Esophagus mucosa (tissue), 1 donor: Measurements from ENCODE around the gene CENPQ. TPM values are rescaled to one million over a fixed set of nuclear protein-coding genes. Genes with fewer than 3 reads are reported as not detected.

Experiments used
- ATAC-seq: fragments of 200-7000 bp; cut with Tn5 transposase; one replicate; pipeline ENCODE4 v1.9.1; 2020
- total RNA-seq: library from RNA; stranded (reverse); gene quantifications from one replicate; pipeline ENCODE4 v1.2.4, GENCODE V29; 2023
- donor health status: DM: yes; HTN: yes; CAD: no.

The CENPQ gene
- total RNA-seq, 1 donor from 2014 or later: 3.3 TPM

- no peak for ATAC-seq
Observed at GRCh38 chr6:49506569-49507111, 43.5 kb downstream of the CENPQ start.

DNA sequence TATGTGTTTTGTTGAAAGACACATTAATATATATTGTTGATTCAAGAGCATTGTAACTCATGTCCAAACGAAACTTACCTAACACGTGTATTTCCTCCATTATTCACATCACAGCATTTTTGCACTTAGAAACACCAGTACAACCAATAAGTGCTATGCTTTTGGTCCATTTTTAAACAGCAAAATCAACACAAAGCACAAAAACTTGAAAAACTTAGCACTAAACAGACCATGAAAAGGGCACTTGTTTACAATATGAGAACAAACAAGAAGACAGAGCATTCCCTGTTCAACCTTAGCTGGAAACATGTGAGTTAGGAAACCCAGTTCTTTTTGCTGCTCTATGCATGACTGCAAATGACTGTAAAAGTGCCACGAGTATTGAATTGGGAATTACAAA is 46.2 kb downstream of the CENPQ start:
- no peak for ATAC-seq

- no peak for ATAC-seq
Observed at GRCh38 chr6:49513153-49513989, 50.2 kb downstream of the CENPQ start.

DNA sequence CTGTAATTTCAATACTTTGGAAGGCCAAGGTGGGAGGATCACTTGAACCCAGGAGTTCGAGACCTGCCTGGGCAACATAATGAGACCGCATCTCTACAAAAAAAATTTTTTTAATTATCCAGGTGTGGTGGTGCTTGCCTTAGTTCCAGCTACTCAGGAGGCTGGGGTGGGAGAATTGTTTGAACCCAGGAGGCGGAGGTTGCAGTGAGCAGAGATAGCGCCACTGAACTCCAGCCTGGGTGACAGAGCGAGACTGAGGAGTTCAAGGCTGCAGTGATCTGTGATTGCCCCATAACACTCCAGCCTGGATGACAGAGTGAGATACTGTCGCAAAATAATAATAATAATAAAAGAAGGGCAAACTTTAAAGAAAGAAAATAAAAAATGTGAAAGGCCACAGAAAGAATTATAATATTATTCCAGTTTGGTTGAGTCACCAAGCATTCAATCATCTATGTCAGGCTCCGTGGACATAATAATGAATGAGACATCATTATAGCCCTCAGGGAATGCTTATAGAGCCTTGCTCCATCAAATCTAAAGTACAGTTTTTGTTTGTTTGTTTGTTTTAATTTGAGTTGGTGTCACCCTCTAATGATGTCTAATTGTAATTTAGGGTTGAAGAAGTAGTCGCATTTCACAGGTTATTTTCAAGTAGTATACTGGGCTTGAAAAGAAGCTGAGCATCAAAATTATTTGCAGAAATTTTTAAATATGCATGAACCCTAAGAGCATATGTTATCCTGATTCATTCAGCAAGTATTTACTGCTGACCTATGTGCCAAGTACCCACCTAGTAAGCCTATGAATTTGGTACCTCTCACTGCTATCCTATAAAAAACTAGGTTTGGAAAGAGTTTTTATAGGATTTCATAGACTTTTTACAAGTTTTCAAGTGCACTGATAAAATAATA is 51.7 kb downstream of the CENPQ start:
- ATAC-seq: no peak

GRCh38 chr6:49515485-49516146 is 52.4 kb downstream of the CENPQ start:
- ATAC-seq: no peak

DNA sequence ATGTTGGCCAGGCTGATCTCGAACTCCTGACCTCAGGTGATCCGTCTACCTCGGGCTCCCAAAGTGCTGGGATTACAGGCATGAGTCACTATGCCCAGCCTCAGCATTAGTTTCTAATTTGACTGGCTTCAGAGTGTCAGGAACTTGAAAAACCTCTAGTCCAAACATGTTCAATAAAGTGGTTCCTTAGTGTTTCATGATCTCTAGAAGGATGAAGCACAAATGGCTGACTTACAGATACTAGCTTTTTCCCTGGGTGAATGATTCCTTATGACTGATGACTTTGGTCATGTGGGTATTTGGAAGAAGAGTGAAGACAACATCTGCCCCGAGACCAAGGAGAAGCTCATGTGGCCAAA is 53.0 kb downstream of the CENPQ start:
- ATAC-seq: no peak

- ATAC-seq: no peak
Observed at GRCh38 chr6:49517919-49518318, 54.7 kb downstream of the CENPQ start.

GRCh38 chr6:49519660-49520059 is 56.5 kb downstream of the CENPQ start:
- ATAC-seq: no peak

DNA sequence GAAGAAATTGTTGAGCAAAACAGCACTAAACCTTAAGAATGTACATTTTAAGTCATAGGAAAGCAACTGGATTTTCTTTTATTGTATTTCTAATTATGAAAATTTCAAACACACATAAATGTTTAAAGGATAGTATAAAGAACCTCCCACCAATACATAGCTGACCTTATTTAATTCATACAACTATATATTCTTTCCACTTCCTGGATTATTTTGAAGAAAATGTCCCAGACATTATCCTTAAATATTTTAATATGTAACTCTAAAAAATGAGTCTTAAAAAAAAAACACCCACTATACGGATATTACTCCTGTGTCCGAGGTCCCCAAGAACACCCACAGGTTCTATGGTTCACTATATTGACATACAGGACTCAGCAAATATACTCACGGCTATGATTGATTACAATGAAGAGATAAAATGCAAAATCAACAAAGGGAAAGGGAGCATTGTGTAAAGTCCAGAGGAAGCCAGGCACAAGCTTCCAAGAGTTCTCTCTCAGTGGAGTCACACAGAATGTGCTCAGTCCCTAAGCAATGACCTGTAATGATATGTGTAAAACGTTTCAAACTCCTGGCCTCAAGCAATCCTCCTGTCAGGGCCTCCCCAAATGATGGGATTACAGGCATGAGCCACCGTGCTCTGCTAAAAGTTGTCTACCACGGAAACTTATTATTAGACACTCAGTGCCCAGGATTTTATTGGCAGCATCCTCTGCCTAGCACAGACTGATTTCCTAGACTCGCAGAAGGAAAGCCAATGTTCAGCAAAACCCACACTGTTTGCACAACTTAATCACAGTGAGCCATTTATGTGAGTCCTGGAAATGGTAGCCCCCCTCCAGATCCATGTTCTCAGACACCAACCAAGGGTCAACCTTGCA is 59.8 kb downstream of the CENPQ start:
- ATAC-seq: no peak

GRCh38 chr6:49523901-49524300 is 60.7 kb downstream of the CENPQ start:
- ATAC-seq: no peak

DNA sequence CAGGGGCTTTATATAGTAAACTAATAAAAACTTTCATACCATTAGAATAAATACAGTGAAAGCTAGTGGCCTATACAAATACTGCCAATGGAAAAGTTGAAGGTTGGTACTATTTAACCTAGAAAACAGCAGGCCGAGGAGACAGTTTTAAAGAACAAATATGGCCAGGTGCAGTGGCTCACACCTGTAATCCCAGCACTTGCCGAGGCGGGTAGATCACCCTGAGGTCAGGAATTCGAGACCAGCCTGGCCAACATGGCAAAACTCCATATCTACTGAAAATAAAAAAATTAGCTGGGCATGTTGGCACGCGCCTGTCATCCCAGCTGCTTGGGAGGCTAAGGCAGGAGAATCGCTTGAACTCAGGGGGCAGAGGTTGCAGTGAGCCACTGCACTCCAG is 61.4 kb downstream of the CENPQ start:
- ATAC-seq: no peak

DNA sequence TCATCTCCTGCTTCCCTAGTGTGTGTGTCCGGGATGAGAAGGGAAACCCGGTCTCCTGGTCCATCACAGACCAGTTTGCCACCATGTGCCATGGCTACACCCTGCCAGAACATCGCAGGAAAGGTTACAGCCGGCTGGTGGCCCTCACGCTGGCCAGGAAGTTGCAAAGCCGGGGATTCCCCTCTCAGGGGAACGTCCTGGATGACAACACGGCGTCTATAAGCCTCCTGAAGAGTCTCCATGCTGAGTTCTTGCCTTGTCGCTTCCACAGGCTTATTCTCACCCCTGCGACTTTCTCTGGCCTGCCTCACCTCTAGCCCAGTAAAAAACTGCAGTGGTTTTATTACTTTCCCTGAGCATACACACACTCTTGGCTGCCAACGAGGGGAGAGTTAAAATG is 63.4 kb downstream of the CENPQ start:
- ATAC-seq: no peak

GRCh38 chr6:49527320-49527719 is 64.2 kb downstream of the CENPQ start:
- no peak for ATAC-seq

DNA sequence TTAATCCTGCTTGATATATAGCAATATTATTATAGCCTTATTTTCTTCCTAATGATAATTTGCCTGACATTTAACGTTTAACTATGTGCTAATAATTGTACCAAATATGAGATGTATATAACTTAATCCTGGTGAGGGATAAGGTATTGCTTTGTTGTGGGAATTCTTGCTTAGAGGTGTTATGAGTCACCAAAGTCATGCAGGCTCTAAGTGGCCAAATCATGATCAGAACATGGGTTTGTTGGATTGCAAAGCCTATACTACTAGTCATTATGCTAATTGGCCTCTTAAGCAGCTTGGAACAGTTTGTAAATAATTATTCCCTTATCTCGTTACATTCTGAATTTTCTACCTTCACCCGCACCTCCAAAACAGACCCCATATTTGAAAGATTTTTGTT is 65.4 kb downstream of the CENPQ start:
- peak; percentile 84 for ATAC-seq

DNA sequence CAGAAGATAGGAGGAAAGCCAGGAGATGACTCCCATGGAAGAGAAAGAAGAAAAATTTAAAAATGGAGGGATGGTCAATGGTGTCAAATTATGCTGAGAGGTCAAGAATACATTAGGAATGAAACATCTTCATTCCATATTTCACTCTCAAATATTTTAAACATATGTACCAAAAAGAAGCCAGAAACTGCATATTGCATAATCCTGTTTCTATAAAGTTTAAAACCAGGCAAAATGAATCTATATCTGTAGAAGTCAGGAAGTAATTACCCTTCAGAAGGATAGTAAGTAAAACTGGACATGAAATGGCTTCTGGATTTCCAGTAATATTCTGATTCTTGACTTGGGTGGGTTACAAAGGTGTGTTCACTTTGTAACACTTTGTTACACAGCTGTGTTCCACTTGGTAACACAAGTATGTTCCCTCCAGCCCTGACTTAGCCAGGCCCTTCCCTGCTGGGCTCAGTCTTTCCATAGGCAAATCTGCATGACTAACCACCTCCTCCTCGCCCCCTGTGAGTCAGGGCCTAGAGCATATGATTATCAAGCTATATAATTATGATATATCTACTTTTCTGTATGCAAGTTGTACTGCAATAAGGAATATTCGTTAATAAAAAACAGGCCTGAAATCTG is 67.1 kb downstream of the CENPQ start:
- ATAC-seq: no peak

DNA sequence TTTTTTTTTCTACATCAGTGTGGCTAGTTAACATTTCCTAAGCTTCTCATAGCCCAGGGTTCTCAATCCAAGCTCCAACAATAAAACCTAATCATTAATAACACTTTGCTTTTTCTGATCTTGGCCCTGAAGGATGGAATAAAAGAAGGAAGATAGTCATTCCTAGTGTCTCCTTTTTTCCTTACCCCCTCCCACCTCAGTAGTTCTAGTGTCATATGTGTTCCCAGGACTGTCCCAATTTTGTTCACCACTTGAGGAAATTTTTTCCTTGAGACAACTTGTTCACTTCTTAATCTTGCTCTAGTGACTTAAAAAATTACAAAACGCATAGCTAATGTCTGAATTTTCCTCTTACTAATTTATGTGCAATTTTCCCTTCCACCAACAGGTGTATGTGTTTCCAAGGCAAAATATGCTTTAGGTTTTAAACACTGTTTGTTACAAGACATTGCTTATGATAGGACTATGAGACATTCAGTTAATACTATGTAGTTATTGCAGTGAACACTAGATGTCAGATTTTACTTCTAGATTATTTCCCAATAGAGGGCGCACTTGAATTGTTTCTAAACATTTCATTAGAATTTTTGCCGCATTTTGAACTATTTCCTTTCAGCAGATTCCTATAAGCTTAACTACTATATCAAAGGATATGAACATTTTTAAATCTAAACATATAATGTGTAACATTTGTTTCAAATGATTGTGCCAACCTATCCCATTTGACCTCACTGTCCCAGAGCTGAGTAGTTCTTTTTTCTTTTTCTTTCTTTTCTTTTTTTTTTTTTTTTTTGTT is 68.8 kb downstream of the CENPQ start:
- peak; percentile 94 for ATAC-seq

GRCh38 chr6:49535795-49536194 is 72.6 kb downstream of the CENPQ start:
- ATAC-seq: no peak

DNA sequence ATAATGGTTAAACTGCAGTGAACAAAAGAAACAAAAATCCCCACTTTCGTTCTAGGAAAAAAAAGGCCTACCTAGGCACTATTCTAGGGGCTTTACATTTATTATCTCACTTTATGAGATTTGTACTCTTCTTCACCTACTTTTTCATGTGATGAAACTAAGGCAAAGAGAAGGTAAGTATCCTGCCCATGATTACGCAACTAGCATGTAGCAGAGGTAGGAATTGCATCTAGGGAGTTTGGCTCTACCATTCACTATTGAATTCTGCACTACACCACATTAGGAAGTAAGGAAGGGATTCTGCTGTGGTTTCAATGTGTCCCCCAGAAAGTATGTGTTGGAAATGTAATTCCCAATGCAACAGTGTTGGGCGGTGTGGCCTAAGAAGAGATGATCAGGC is 75.9 kb downstream of the CENPQ start:
- ATAC-seq: no peak

DNA sequence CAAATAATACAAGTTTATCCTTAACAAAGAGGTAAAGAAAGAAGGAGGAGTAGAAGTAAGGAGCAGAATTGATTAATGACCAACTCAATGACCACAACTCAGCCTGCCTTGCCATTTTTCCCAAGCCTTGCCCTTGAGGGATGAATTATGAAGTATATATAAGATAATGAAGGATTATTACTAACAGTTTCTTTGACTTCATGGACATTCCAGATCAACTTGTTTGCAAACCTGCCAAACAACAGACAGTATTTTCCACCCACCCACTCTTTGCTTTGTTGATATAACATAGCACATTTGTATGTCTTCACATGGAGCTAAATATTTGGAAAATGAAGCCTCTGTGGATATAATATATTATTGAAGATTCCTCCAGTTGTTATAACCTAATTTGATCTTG is 77.4 kb downstream of the CENPQ start:
- peak; percentile 63 for ATAC-seq

DNA sequence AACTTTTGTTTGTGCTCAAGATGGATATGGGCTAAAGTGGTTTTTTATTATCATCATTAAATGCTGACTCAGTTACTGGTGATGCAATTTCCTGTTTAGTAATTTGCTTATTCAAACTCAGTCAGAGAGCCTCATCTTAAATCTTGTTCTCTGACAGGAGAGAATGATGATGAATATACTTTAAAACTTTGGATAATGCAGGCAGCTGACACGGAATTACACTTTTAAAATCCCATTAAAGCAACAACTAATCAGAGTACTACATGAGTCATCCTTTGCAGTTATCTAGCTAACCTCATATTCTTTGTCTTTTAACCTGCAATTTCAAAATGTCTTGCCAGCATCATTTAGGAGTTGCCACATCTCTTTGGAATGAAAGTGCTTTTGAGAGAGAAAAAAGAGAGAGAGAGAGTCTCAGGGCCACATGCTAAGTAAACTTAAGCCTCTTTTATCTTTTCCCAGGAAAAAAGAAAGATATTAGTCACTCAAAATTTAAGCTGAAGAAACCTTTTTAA is 78.1 kb downstream of the CENPQ start:
- peak; percentile 95 for ATAC-seq
